NCI-H446 (cell line): Measurements from ENCODE around the gene ZNF837.
"Not testable (repeated sequence)": the region's sequence is repeated elsewhere in the genome, so short reads cannot be mapped to it uniquely, and the experiment has no call there.

Experiments used
- DNase-seq, 2 experiments: peaks; one replicate each; lab custom pipeline; 2025; lab: John Stamatoyannopoulos, UW

Gene ZNF837

DNA sequence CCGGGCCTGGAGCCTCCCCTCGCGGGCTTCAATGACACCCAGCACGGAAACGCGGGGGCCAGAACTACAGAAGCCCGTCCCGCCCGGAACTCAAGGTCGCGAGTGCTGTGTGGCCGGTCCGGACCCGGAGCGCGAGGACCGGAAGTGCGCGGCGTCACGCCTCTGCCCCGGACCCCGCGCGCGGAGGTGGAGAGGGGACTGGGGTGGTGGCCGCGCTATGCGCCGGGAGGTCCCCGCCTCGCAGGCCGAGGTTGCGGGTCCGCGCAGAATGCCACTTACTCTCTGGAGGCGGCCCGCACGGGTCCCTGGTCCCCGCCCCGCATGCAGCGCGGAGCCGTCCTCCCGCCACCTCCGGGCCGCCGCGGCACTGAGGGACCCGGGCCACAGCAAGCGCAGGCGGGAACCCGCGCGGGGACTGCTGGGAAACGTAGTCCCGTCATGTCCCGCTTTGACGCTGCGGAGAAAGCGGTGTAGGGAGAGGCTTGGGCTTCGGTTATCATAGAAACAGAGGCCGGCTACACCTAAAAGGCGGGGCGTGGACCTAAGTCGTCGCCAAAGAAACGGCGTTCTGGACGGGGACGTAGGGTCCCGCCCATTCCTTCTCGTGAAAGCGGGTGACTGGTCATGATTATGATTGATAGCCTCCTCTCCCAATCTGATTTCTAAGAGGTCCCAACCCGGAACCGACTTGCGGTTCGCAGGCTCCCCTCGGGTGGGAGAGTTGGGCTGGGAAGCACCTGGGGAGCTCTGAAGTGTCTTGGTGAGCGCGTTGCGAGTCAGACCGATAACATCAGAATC is at the start of gene ZNF837:
Gene ZNF837, minus strand, starts transcription at position 369 of the 798 bp plus-strand sequence. CDS start 11,698 bp downstream, outside the sequence.
- peak; percentile 98 to 100 for DNase-seq

DNA sequence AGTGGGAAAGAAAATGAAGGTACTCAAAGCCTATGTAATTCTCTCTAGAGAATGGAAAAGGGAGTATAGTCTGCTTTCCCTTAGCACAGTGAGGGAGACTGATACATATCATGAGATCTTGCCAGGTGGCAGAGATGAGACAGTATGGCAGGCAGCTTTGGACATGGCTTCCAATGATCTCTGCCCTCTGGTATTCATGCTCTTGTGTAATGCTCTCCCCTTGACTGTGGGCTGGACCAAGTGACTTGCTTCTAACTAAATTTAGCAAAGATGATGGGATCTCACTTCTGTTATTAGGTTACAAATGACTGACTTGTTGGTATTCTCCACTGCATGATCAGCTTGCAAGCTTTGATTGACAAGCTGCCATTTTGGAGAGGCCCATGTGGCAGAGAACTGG is 48.9 kb upstream of the ZNF837 start:
- no peak for DNase-seq

- no peak for DNase-seq
Observed at GRCh38 chr19:58428617-58429016, 47.8 kb upstream of the ZNF837 start.

GRCh38 chr19:58417071-58417470 is 36.2 kb upstream of the ZNF837 start:
- DNase-seq, result no peak

DNA sequence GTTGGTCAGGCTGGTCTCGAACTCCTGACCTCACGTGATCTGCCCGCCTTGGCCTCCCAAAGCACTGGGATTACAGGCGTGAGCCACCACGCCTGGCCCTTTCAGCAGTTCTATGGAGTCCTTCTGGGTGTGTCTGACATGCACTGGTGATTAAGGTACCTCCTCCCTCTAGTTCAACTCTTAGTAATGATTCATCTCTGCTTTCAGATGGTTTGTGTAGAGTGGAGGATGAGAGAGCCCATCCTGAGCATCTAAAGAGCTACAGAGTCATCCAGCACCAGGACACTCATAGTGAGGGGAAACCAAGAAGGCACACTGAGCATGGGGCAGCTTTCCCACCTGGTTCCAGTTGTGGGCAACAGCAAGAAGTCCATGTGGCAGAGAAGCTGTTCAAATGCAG is 35.8 kb upstream of the ZNF837 start:
- DNase-seq, result no peak

- DNase-seq, result peak in 1 of 2 experiments; percentile 51
Observed at GRCh38 chr19:58409010-58409790, 28.4 kb upstream of the ZNF837 start.

DNA sequence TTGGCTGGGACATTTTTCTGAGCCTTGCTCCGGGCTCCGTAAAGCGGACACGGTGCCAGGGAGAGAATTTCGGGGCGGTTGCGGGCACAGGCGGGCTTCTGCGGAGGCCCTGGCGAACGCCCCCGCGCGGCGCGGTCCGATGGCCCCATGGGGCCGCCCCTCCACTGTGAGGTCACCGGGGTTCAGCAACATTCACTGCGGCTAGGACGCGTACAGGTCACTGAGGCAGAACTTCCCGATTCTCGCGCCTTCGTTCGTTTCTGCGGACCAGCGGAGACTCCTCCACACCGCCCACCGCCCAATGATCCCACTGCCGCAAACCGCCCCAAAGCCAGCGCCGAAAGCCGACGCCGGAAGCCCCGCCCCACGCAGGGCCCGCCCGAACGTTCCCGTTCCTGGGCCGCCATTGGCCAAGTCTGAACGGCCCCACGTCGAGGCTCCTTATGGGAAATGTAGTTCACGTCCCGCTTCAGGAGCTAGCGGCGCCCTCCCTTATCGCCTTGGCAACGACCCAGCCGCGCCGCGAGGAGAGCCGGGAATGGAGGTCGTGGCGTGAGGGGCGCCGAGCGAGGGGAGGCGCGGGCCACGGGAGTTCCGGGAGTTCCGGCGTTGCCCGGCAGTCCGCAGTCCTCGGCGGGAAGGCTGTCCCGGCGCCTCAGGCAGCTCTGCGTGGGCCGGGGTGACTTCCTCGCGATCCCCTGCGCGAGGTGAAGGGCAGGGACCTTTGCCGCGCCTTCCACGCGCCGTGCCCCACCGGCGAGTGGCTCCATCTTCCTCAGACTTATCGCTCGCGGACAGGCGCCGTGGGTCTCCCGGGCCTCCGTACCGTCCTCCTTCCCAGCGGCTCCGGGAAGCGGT is 27.6 kb upstream of the ZNF837 start, which contains the start of gene ZNF584:
Gene ZNF584, plus strand, starts transcription at position 498 of the 858 bp plus-strand sequence. CDS start 499 bp downstream, outside the sequence.
- peak; percentile 91 to 97 for DNase-seq

DNA sequence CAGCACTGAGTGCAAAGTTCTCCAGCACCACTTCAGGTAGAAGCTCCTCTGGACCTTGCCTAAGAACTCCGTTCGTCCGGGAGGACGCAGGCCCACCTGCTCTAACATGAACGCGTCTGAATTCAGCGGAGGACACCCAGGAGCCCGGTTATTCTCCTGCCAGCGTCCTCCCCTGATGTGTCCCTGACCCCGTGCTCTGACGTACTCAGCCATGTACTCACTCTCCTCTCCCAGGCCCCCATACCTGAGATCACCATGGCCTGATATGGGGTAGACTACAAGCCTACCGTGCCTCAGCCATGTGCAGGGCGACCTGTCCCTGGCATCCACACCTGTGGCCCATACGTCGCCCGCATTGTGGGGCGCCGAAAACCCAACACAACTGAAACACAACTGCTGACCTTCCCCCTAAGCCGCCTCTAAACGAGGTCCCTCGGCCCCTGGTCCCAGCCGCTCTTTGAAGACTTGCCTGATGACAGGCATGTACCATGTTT is 26.9 kb upstream of the ZNF837 start:
- no peak for DNase-seq

GRCh38 chr19:58406818-58407657 is 26.2 kb upstream of the ZNF837 start:
- DNase-seq, result no peak

DNA sequence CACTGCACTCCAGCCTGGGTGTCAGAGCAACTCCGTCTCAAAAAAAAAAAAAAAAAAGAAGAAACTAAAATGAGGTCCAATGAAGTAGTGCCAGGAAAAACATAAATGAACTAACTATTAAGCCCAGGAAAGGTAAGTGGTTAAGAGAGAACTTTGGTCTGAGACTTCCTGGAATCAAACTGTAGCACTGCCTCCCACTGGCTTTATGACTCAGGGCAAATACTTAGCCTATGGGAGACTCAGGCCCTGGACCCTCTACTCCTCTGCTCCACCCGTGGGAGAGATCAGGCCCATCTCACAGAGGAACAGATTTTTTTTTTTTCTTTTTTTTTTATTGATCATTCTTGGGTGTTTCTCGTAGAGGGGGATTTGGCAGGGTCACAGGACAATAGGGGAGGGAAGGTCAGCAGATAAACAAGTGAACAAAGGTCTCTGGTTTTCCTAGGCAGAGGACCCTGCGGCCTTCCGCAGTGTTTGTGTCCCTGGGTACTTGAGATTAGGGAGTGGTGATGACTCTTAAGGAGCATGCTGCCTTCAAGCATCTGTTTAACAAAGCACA is 23.2 kb upstream of the ZNF837 start:
- not testable (repeated sequence) for DNase-seq

- no peak for DNase-seq
Observed at GRCh38 chr19:58401840-58402421, 21.1 kb upstream of the ZNF837 start.

GRCh38 chr19:58400916-58401839 is 20.3 kb upstream of the ZNF837 start:
- peak; percentile 99 to 100 for DNase-seq

GRCh38 chr19:58400316-58400915 is 19.6 kb upstream of the ZNF837 start:
- peak; percentile 56 to 80 for DNase-seq

GRCh38 chr19:58399903-58400302 is 19.1 kb upstream of the ZNF837 start:
- DNase-seq, result no peak

DNA sequence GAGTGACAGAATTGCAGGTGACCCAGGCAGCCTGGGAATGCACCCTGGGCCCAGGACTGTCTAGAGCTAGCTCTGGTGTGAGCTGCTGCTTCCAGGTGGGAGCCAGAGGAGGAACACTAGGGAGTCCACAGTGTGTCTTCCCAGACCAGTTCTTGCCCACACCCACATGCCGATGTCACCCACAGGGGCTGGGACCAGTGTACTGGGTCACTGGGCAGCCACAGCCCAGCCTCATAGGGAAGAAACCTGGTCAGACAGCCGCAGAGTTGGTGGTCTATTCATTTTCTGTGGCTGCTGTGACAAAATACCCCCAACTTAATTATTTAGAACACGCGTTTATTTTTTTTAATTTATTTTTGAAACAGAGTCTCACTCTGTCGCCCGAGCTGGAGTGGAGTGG is 17.7 kb upstream of the ZNF837 start:
- no peak for DNase-seq

- DNase-seq, result no peak
Observed at GRCh38 chr19:58398087-58398486, 17.3 kb upstream of the ZNF837 start.

DNA sequence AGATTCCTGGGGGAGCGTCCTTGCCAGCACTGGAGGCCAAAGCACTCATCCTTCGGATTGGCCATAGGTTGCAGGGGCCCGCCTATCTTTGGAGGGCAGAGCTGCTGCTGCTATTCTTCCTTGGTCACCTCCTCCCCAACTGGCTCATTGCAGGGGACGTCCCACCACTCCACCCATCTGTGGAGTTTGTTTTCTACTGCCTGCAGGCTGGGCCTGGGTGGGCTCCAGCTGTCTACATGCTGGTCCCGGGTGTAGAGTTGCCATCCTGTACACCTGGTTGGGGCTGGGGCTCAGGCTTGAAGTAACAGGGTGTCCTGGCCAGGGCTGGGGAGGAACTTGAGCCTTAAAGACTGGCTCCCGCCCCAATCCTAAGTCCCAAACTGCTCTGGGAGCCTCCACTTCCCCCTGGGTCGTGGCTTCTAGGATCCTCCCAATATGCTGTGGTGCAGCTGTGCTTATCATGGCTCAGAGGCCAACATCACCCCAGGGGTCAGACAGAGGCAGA is 16.8 kb upstream of the ZNF837 start:
- no peak for DNase-seq
